Measurements from ENCODE around the gene MKS1.

Gene MKS1

GRCh38 chr17:58239987-58240386, 20.9 kb upstream of the MKS1 start:
- no peaks in the 10 kb centered on the region for H3K36me3 ChIP-seq (ENCODE audit: insufficient read depth, low read depth, low read length)
- H3K27me3 ChIP-seq (ENCODE audit: insufficient read depth, low read length) = peaks cover 81% of the 10 kb centered on the region
- no peak overlapping the region for H3K9ac ChIP-seq (ENCODE audit: low read depth, low read length)
- no peak overlapping the region for H3K27ac ChIP-seq (ENCODE audit: low read length)
- no peaks in the 10 kb centered on the region for H3K4me1 ChIP-seq (ENCODE audit: insufficient read depth, low read length)
- no peak overlapping the region for H3K4me3 ChIP-seq (ENCODE audit: low read length)
- no peaks in the 10 kb centered on the region for H3K9me3 ChIP-seq (ENCODE audit: insufficient read depth, low read depth, low read length)

- Histone ChIP-seq H3K36me3 (ENCODE audit: insufficient read depth, low read depth, low read length) (no peaks in the 10 kb centered on the region), H3K9me3 (ENCODE audit: insufficient read depth, low read depth, low read length) (no peaks in the 10 kb centered on the region), H3K9ac (ENCODE audit: low read depth, low read length) (no peak within 1 kb of the TSS), H3K4me1 (ENCODE audit: insufficient read depth, low read length) (no peaks in the 10 kb centered on the region), H3K27me3 (ENCODE audit: insufficient read depth, low read length) (peaks cover 73% of the 10 kb centered on the region), H3K4me3 (ENCODE audit: low read length) (no peak within 1 kb of the TSS), H3K27ac (ENCODE audit: low read length) (no peak within 1 kb of the TSS)
Measured at GRCh38 chr17:58238147-58238634, 19.1 kb upstream of the MKS1 start, which contains the start of gene LPO. Gene LPO, plus strand, starts transcription at chr17:58238584. Its CDS starts 4,396 bp downstream, at chr17:58242980.

- H3K36me3 ChIP-seq (ENCODE audit: insufficient read depth, low read depth, low read length) = no peaks in the 10 kb centered on the region
- no peak overlapping the region for H3K9ac ChIP-seq (ENCODE audit: low read depth, low read length)
- H3K4me1 ChIP-seq (ENCODE audit: insufficient read depth, low read length) = no peaks in the 10 kb centered on the region
- no peak overlapping the region for H3K4me3 ChIP-seq (ENCODE audit: low read length)
- H3K9me3 ChIP-seq (ENCODE audit: insufficient read depth, low read depth, low read length) = no peaks in the 10 kb centered on the region
- H3K27me3 ChIP-seq (ENCODE audit: insufficient read depth, low read length) = peaks cover 73% of the 10 kb centered on the region
- no peak overlapping the region for H3K27ac ChIP-seq (ENCODE audit: low read length)
Measured at GRCh38 chr17:58236394-58236793, 17.3 kb upstream of the MKS1 start.

- Histone ChIP-seq H3K27ac (ENCODE audit: low read length) (no peak overlapping the region), H3K4me1 (ENCODE audit: insufficient read depth, low read length) (no peaks in the 10 kb centered on the region), H3K9ac (ENCODE audit: low read depth, low read length) (no peak overlapping the region), H3K36me3 (ENCODE audit: insufficient read depth, low read depth, low read length) (no peaks in the 10 kb centered on the region), H3K9me3 (ENCODE audit: insufficient read depth, low read depth, low read length) (no peaks in the 10 kb centered on the region), H3K27me3 (ENCODE audit: insufficient read depth, low read length) (peaks cover 75% of the 10 kb centered on the region), H3K4me3 (ENCODE audit: low read length) (no peak overlapping the region)
Measured at GRCh38 chr17:58235821-58236220, 16.8 kb upstream of the MKS1 start.

GRCh38 chr17:58234512-58234911, 15.5 kb upstream of the MKS1 start:
- Histone ChIP-seq H3K9me3 (ENCODE audit: insufficient read depth, low read depth, low read length) (no peaks in the 10 kb centered on the region), H3K4me1 (ENCODE audit: insufficient read depth, low read length) (no peaks in the 10 kb centered on the region; the same call in 1 of the 2 replicates), H3K4me3 (ENCODE audit: low read length) (no peak overlapping the region), H3K27ac (ENCODE audit: low read length) (no peak overlapping the region), H3K9ac (ENCODE audit: low read depth, low read length) (no peak overlapping the region), H3K36me3 (ENCODE audit: insufficient read depth, low read depth, low read length) (no peaks in the 10 kb centered on the region), H3K27me3 (ENCODE audit: insufficient read depth, low read length) (peaks cover 72% of the 10 kb centered on the region)

GRCh38 chr17:58233543-58233942, 14.5 kb upstream of the MKS1 start:
- no peaks in the 10 kb centered on the region for H3K9me3 ChIP-seq (ENCODE audit: insufficient read depth, low read depth, low read length)
- no peak overlapping the region for H3K27ac ChIP-seq (ENCODE audit: low read length)
- H3K27me3 ChIP-seq (ENCODE audit: insufficient read depth, low read length) = peaks cover 63% of the 10 kb centered on the region
- no peak overlapping the region for H3K9ac ChIP-seq (ENCODE audit: low read depth, low read length)
- H3K4me3 ChIP-seq (ENCODE audit: low read length) = no peak overlapping the region
- H3K4me1 ChIP-seq (ENCODE audit: insufficient read depth, low read length) = peaks cover 6% of the 10 kb centered on the region; the same call in 1 of the 2 replicates
- H3K36me3 ChIP-seq (ENCODE audit: insufficient read depth, low read depth, low read length) = no peaks in the 10 kb centered on the region

GRCh38 chr17:58232707-58233156, 13.7 kb upstream of the MKS1 start:
- Histone ChIP-seq H3K4me3 (ENCODE audit: low read length) (no peak overlapping the region), H3K27ac (ENCODE audit: low read length) (no peak overlapping the region), H3K27me3 (ENCODE audit: insufficient read depth, low read length) (peaks cover 61% of the 10 kb centered on the region), H3K9me3 (ENCODE audit: insufficient read depth, low read depth, low read length) (no peaks in the 10 kb centered on the region), H3K36me3 (ENCODE audit: insufficient read depth, low read depth, low read length) (no peaks in the 10 kb centered on the region), H3K9ac (ENCODE audit: low read depth, low read length) (no peak overlapping the region), H3K4me1 (ENCODE audit: insufficient read depth, low read length) (peaks cover 8% of the 10 kb centered on the region; the same call in 1 of the 2 replicates)

GRCh38 chr17:58231641-58232040, 12.6 kb upstream of the MKS1 start:
- H3K36me3 ChIP-seq (ENCODE audit: insufficient read depth, low read depth, low read length) = no peaks in the 10 kb centered on the region
- H3K9me3 ChIP-seq (ENCODE audit: insufficient read depth, low read depth, low read length) = no peaks in the 10 kb centered on the region
- no peak overlapping the region for H3K4me3 ChIP-seq (ENCODE audit: low read length)
- H3K27me3 ChIP-seq (ENCODE audit: insufficient read depth, low read length) = peaks cover 66% of the 10 kb centered on the region
- peaks cover 8% of the 10 kb centered on the region; the same call in 1 of the 2 replicates for H3K4me1 ChIP-seq (ENCODE audit: insufficient read depth, low read length)
- no peak overlapping the region for H3K9ac ChIP-seq (ENCODE audit: low read depth, low read length)
- no peak overlapping the region for H3K27ac ChIP-seq (ENCODE audit: low read length)

GRCh38 chr17:58229881-58230280, 10.8 kb upstream of the MKS1 start:
- Histone ChIP-seq H3K27ac (ENCODE audit: low read length) (no peak overlapping the region), H3K4me1 (ENCODE audit: insufficient read depth, low read length) (peaks cover 8% of the 10 kb centered on the region; the same call in 1 of the 2 replicates), H3K4me3 (ENCODE audit: low read length) (no peak overlapping the region), H3K9ac (ENCODE audit: low read depth, low read length) (no peak overlapping the region), H3K9me3 (ENCODE audit: insufficient read depth, low read depth, low read length) (no peaks in the 10 kb centered on the region), H3K27me3 (ENCODE audit: insufficient read depth, low read length) (peaks cover 69% of the 10 kb centered on the region), H3K36me3 (ENCODE audit: insufficient read depth, low read depth, low read length) (no peaks in the 10 kb centered on the region)

GRCh38 chr17:58229384-58229783, 10.3 kb upstream of the MKS1 start:
- H3K9ac ChIP-seq (ENCODE audit: low read depth, low read length) = no peak overlapping the region
- H3K27ac ChIP-seq (ENCODE audit: low read length) = no peak overlapping the region
- no peaks in the 10 kb centered on the region for H3K9me3 ChIP-seq (ENCODE audit: insufficient read depth, low read depth, low read length)
- H3K4me3 ChIP-seq (ENCODE audit: low read length) = no peak overlapping the region
- peaks cover 8% of the 10 kb centered on the region; the same call in 1 of the 2 replicates for H3K4me1 ChIP-seq (ENCODE audit: insufficient read depth, low read length)
- peaks cover 64% of the 10 kb centered on the region for H3K27me3 ChIP-seq (ENCODE audit: insufficient read depth, low read length)
- no peaks in the 10 kb centered on the region for H3K36me3 ChIP-seq (ENCODE audit: insufficient read depth, low read depth, low read length)

GRCh38 chr17:58228679-58229078, 9.6 kb upstream of the MKS1 start:
- H3K36me3 ChIP-seq (ENCODE audit: insufficient read depth, low read depth, low read length) = no peaks in the 10 kb centered on the region
- H3K9me3 ChIP-seq (ENCODE audit: insufficient read depth, low read depth, low read length) = no peaks in the 10 kb centered on the region
- H3K4me3 ChIP-seq (ENCODE audit: low read length) = no peak overlapping the region
- H3K27me3 ChIP-seq (ENCODE audit: insufficient read depth, low read length) = peaks cover 62% of the 10 kb centered on the region
- no peak overlapping the region for H3K27ac ChIP-seq (ENCODE audit: low read length)
- H3K4me1 ChIP-seq (ENCODE audit: insufficient read depth, low read length) = peaks cover 8% of the 10 kb centered on the region; the same call in 1 of the 2 replicates
- no peak overlapping the region for H3K9ac ChIP-seq (ENCODE audit: low read depth, low read length)

GRCh38 chr17:58227733-58228132, 8.7 kb upstream of the MKS1 start:
- H3K9me3 ChIP-seq (ENCODE audit: insufficient read depth, low read depth, low read length) = no peaks in the 10 kb centered on the region
- H3K27ac ChIP-seq (ENCODE audit: low read length) = no peak overlapping the region
- peaks cover 60% of the 10 kb centered on the region for H3K27me3 ChIP-seq (ENCODE audit: insufficient read depth, low read length)
- H3K36me3 ChIP-seq (ENCODE audit: insufficient read depth, low read depth, low read length) = no peaks in the 10 kb centered on the region
- H3K4me1 ChIP-seq (ENCODE audit: insufficient read depth, low read length) = peaks cover 8% of the 10 kb centered on the region; the same call in 1 of the 2 replicates
- H3K9ac ChIP-seq (ENCODE audit: low read depth, low read length) = no peak overlapping the region
- H3K4me3 ChIP-seq (ENCODE audit: low read length) = no peak overlapping the region

Data from iPS-20b (cell line).